AG09309 (cell line): Measurements from ENCODE around the gene ZSWIM4.

ENCODE experiments used
- DNase-seq: peaks from one replicate; pipeline ENCODE4 v3.0.0-alpha.2; 2010; ENCODE audit warnings: low read depth
- H3K4me3 ChIP-seq: 2 replicates; pipeline ENCODE4 v1.5.1; 2011; ENCODE audit warnings: mild to moderate bottlenecking, low read depth, low read length, moderate library complexity; ENCODE audit not compliant: control insufficient read depth
- CTCF ChIP-seq: IDR thresholded peaks from 2 replicates; pipeline ENCODE4 v1.5.1; 2011; ENCODE audit warnings: mild to moderate bottlenecking, low read depth, low read length, inconsistent platforms; ENCODE audit not compliant: insufficient read depth, control insufficient read depth; ENCODE audit errors: missing control alignments

ZSWIM4 gene

GRCh38 chr19:13830114-13830740 is 35.0 kb downstream of the ZSWIM4 start:
- no peak for TF ChIP-seq CTCF
- no peak overlapping the region for H3K4me3 ChIP-seq
- no peak for DNase-seq

- H3K4me3 ChIP-seq: no peak overlapping the region
- DNase-seq: no peak
- TF ChIP-seq CTCF: no peak
Observed at GRCh38 chr19:13830741-13831536, 35.7 kb downstream of the ZSWIM4 start.

- no peak for TF ChIP-seq CTCF
- H3K4me3 ChIP-seq: no peak overlapping the region
- DNase-seq: no peak
Observed at GRCh38 chr19:13831537-13832467, 36.6 kb downstream of the ZSWIM4 start.

GRCh38 chr19:13833330-13834243 is 38.3 kb downstream of the ZSWIM4 start:
- DNase-seq: no peak
- no peak overlapping the region for H3K4me3 ChIP-seq
- no peak for TF ChIP-seq CTCF

- no peak for TF ChIP-seq CTCF
- no peak overlapping the region for H3K4me3 ChIP-seq
- DNase-seq: no peak
Observed at GRCh38 chr19:13834244-13835069, 39.2 kb downstream of the ZSWIM4 start.
